NT2/D1 (cell line): ENCODE results near the gene ABAT.

Experiments used
- SUZ12 ChIP-seq: IDR thresholded peaks from 2 replicates; pipeline ENCODE4 v1.6.1; 2011; ENCODE audit not compliant: insufficient read length, insufficient read depth; ENCODE audit errors: extremely low read depth
- YY1 ChIP-seq: IDR thresholded peaks from 2 replicates; pipeline ENCODE4 v1.6.1; 2011; ENCODE audit not compliant: insufficient read length, insufficient read depth
- ZNF274 ChIP-seq: IDR thresholded peaks from 2 replicates; pipeline ENCODE4 v1.6.1; 2011; ENCODE audit warnings: mild to moderate bottlenecking, low read depth, low read length

- TF ChIP-seq YY1 (no peak), ZNF274 (no peak), SUZ12 (no peak)
Observed at GRCh38 chr16:8674413-8675022, at the start of gene ABAT.
